SJSA1 (cell line): ENCODE measurements around the gene RIMBP2. TPM values are rescaled to one million over a fixed set of nuclear protein-coding genes. Genes with fewer than 3 reads are reported as not detected.

Experiments used
- DNase-seq, 2 experiments: peaks; one replicate each; pipeline ENCODE4 v3.0.0-alpha.2; 2015 to 2020; ENCODE audit warnings: low spot score in 2 of 2, low read depth in 1 of 2
- H3K27ac ChIP-seq: fragments of 250-450 bp; sonication (Bioruptor Pico); 2 replicates; pipeline ENCODE4 v1.5.1; 2020; ENCODE audit warnings: mild to moderate bottlenecking, moderate library complexity
- H3K27me3 ChIP-seq: fragments of 250-450 bp; sonication (Bioruptor Pico); replicated peaks from 2 replicates; pipeline ENCODE4 v1.5.1; 2020; ENCODE audit warnings: mild to moderate bottlenecking, moderate library complexity
- H3K36me3 ChIP-seq: fragments of 250-450 bp; sonication (Bioruptor Pico); 2 replicates; pipeline ENCODE4 v1.5.1; 2020; ENCODE audit warnings: mild to moderate bottlenecking
- H3K4me1 ChIP-seq: fragments of 250-450 bp; sonication (Bioruptor Pico); replicated peaks from 2 replicates; pipeline ENCODE4 v1.6.1; 2021; ENCODE audit warnings: mild to moderate bottlenecking
- H3K4me3 ChIP-seq: fragments of 250-450 bp; sonication (Bioruptor Pico); 2 replicates; pipeline ENCODE4 v1.5.1; 2020; ENCODE audit warnings: mild to moderate bottlenecking
- H3K9me3 ChIP-seq: fragments of 250-450 bp; sonication (Bioruptor Pico); replicated peaks from 2 replicates; pipeline ENCODE4 v1.5.1; 2020; ENCODE audit warnings: mild to moderate bottlenecking
- total RNA-seq: library from RNA; depleted of rRNA; stranded (reverse); fragments of >200 nt; shearing (Covaris generic); gene quantifications from 2 replicates; pipeline ENCODE4 v1.2.3, GENCODE V29; 2014

RIMBP2 gene
- total RNA-seq, 1 experiment from 2014 or later = 0.16 TPM

- Histone ChIP-seq H3K9me3 (no peaks in the 10 kb centered on the region; the same call in 1 of the 2 replicates), H3K27ac (no peak overlapping the region), H3K4me1 (no peaks in the 10 kb centered on the region), H3K36me3 (no peaks in the 10 kb centered on the region), H3K27me3 (no peaks in the 10 kb centered on the region), H3K4me3 (no peak overlapping the region)
- DNase-seq = no peak
Measured at GRCh38 chr12:130398100-130398848, 317.8 kb downstream of the RIMBP2 start.

GRCh38 chr12:130396667-130397066, 319.4 kb downstream of the RIMBP2 start:
- Histone ChIP-seq H3K9me3 (no peaks in the 10 kb centered on the region; the same call in 1 of the 2 replicates), H3K36me3 (no peaks in the 10 kb centered on the region), H3K27ac (no peak overlapping the region), H3K4me3 (no peak overlapping the region), H3K4me1 (no peaks in the 10 kb centered on the region), H3K27me3 (no peaks in the 10 kb centered on the region)
- DNase-seq = no peak

- H3K4me3 ChIP-seq = no peak overlapping the region
- H3K27me3 ChIP-seq = no peaks in the 10 kb centered on the region
- DNase-seq = no peak
- H3K9me3 ChIP-seq = no peaks in the 10 kb centered on the region
- H3K27ac ChIP-seq = no peak overlapping the region
- no peaks in the 10 kb centered on the region for H3K36me3 ChIP-seq
- no peaks in the 10 kb centered on the region for H3K4me1 ChIP-seq
Measured at GRCh38 chr12:130394906-130395305, 321.2 kb downstream of the RIMBP2 start.

- Histone ChIP-seq H3K27me3 (no peaks in the 10 kb centered on the region), H3K9me3 (no peaks in the 10 kb centered on the region), H3K36me3 (no peaks in the 10 kb centered on the region), H3K27ac (no peak overlapping the region), H3K4me1 (no peaks in the 10 kb centered on the region), H3K4me3 (no peak overlapping the region)
- no peak for DNase-seq
Measured at GRCh38 chr12:130391186-130391585, 324.9 kb downstream of the RIMBP2 start.

GRCh38 chr12:130385193-130385592, 330.9 kb downstream of the RIMBP2 start:
- no peaks in the 10 kb centered on the region for H3K27me3 ChIP-seq
- H3K27ac ChIP-seq = no peak overlapping the region
- no peak overlapping the region for H3K4me3 ChIP-seq
- no peaks in the 10 kb centered on the region for H3K9me3 ChIP-seq
- no peaks in the 10 kb centered on the region for H3K36me3 ChIP-seq
- DNase-seq = no peak
- no peaks in the 10 kb centered on the region for H3K4me1 ChIP-seq

- Histone ChIP-seq H3K27ac (no peak overlapping the region), H3K9me3 (no peaks in the 10 kb centered on the region), H3K4me1 (no peaks in the 10 kb centered on the region), H3K36me3 (no peaks in the 10 kb centered on the region), H3K4me3 (no peak overlapping the region), H3K27me3 (no peaks in the 10 kb centered on the region)
- no peak for DNase-seq
Measured at GRCh38 chr12:130384234-130384633, 331.9 kb downstream of the RIMBP2 start.

GRCh38 chr12:130382818-130383217, 333.3 kb downstream of the RIMBP2 start:
- H3K27ac ChIP-seq = no peak overlapping the region
- no peaks in the 10 kb centered on the region for H3K4me1 ChIP-seq
- no peak for DNase-seq
- H3K27me3 ChIP-seq = no peaks in the 10 kb centered on the region
- H3K36me3 ChIP-seq = no peaks in the 10 kb centered on the region
- H3K9me3 ChIP-seq = no peaks in the 10 kb centered on the region
- H3K4me3 ChIP-seq = no peak overlapping the region

GRCh38 chr12:130375296-130376287, 340.5 kb downstream of the RIMBP2 start:
- no peak for DNase-seq
- H3K4me1 ChIP-seq = no peaks in the 10 kb centered on the region
- H3K9me3 ChIP-seq = peaks cover 3% of the 10 kb centered on the region; the same call in 1 of the 2 replicates
- no peak overlapping the region for H3K4me3 ChIP-seq
- H3K36me3 ChIP-seq = no peaks in the 10 kb centered on the region
- no peaks in the 10 kb centered on the region for H3K27me3 ChIP-seq
- no peak overlapping the region for H3K27ac ChIP-seq

- Histone ChIP-seq H3K27me3 (no peaks in the 10 kb centered on the region), H3K36me3 (no peaks in the 10 kb centered on the region), H3K4me3 (no peak overlapping the region), H3K27ac (no peak overlapping the region), H3K9me3 (peaks cover 3% of the 10 kb centered on the region; the same call in 1 of the 2 replicates), H3K4me1 (no peaks in the 10 kb centered on the region)
- no peak for DNase-seq
Measured at GRCh38 chr12:130374083-130374482, 342.0 kb downstream of the RIMBP2 start.

GRCh38 chr12:130372936-130373335, 343.2 kb downstream of the RIMBP2 start:
- Histone ChIP-seq H3K27me3 (no peaks in the 10 kb centered on the region), H3K9me3 (peaks cover 3% of the 10 kb centered on the region; the same call in 1 of the 2 replicates), H3K36me3 (no peaks in the 10 kb centered on the region), H3K4me3 (no peak overlapping the region), H3K27ac (no peak overlapping the region), H3K4me1 (no peaks in the 10 kb centered on the region)
- DNase-seq = no peak

GRCh38 chr12:130371296-130371695, 344.8 kb downstream of the RIMBP2 start:
- no peak for DNase-seq
- Histone ChIP-seq H3K27me3 (no peaks in the 10 kb centered on the region), H3K4me1 (no peaks in the 10 kb centered on the region), H3K36me3 (no peaks in the 10 kb centered on the region), H3K9me3 (peaks cover under 1% of the 10 kb centered on the region; the same call in 1 of the 2 replicates), H3K27ac (no peak overlapping the region), H3K4me3 (no peak overlapping the region)

GRCh38 chr12:130369816-130370215, 346.3 kb downstream of the RIMBP2 start:
- Histone ChIP-seq H3K27me3 (no peaks in the 10 kb centered on the region), H3K27ac (no peak overlapping the region), H3K36me3 (no peaks in the 10 kb centered on the region), H3K4me1 (no peaks in the 10 kb centered on the region), H3K9me3 (no peaks in the 10 kb centered on the region), H3K4me3 (no peak overlapping the region)
- no peak for DNase-seq

- no peaks in the 10 kb centered on the region for H3K27me3 ChIP-seq
- no peak for DNase-seq
- no peak overlapping the region for H3K27ac ChIP-seq
- H3K36me3 ChIP-seq = no peaks in the 10 kb centered on the region
- H3K4me3 ChIP-seq = no peak overlapping the region
- H3K9me3 ChIP-seq = no peaks in the 10 kb centered on the region
- no peaks in the 10 kb centered on the region for H3K4me1 ChIP-seq
Measured at GRCh38 chr12:130367523-130367922, 348.6 kb downstream of the RIMBP2 start.

GRCh38 chr12:130367003-130367402, 349.1 kb downstream of the RIMBP2 start:
- no peak for DNase-seq
- H3K4me3 ChIP-seq = no peak overlapping the region
- H3K9me3 ChIP-seq = no peaks in the 10 kb centered on the region
- no peaks in the 10 kb centered on the region for H3K4me1 ChIP-seq
- no peaks in the 10 kb centered on the region for H3K36me3 ChIP-seq
- H3K27me3 ChIP-seq = no peaks in the 10 kb centered on the region
- H3K27ac ChIP-seq = no peak overlapping the region
